ENCODE data around the gene RORB.

Gene RORB

DNA sequence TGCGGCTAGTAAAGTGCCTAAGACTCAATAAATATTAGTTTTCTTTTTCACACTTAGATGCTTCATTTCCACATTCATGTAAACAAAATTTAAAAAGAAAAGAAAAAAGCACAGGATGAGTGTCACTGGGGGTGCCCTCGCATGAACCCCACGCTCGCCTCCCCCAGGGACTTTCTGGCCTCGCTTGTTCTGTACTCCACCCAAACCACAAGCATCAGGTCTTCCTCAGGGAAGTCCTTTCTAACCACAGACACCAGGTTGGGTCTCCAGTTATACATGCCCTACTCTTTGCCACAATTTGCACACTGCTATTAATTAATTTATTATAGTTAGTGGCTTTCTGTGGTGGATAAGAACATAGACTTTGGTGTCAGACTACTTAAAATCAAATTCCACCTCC lies 92.4 kb downstream of the RORB start:
- TF ChIP-seq, protein P1, sequence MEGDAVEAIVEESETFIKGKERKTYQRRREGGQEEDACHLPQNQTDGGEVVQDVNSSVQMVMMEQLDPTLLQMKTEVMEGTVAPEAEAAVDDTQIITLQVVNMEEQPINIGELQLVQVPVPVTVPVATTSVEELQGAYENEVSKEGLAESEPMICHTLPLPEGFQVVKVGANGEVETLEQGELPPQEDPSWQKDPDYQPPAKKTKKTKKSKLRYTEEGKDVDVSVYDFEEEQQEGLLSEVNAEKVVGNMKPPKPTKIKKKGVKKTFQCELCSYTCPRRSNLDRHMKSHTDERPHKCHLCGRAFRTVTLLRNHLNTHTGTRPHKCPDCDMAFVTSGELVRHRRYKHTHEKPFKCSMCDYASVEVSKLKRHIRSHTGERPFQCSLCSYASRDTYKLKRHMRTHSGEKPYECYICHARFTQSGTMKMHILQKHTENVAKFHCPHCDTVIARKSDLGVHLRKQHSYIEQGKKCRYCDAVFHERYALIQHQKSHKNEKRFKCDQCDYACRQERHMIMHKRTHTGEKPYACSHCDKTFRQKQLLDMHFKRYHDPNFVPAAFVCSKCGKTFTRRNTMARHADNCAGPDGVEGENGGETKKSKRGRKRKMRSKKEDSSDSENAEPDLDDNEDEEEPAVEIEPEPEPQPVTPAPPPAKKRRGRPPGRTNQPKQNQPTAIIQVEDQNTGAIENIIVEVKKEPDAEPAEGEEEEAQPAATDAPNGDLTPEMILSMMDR (IDR thresholded peaks at IDR 0.05; ENCODE audit: low read depth, low read length), result no peak
- H3K4me3 ChIP-seq (ENCODE audit: low read depth, low read length), result no peak overlapping the region

DNA sequence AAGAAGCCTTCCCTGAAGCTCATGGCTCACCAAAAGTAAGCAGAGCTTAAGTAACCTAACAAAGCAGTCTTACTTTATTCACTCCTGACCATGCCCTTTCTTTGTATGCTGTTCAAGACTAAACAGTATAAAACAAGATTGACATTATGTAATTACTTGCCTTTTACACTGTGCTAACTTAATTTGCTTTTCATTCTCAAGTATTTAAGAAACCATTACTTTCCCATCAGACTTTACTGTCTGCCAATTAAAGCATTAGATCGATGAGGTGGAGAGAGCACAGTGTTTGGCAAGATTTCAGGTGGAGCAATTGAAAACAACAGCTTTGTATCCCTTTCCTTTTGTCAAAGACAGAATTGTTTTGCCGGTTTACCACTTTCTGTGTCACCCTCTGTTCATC lies 98.2 kb downstream of the RORB start:
- TF ChIP-seq, protein P1 (IDR thresholded peaks at IDR 0.05; ENCODE audit: low read depth, low read length), result no peak
- no peak overlapping the region for H3K4me3 ChIP-seq (ENCODE audit: low read depth, low read length)

DNA sequence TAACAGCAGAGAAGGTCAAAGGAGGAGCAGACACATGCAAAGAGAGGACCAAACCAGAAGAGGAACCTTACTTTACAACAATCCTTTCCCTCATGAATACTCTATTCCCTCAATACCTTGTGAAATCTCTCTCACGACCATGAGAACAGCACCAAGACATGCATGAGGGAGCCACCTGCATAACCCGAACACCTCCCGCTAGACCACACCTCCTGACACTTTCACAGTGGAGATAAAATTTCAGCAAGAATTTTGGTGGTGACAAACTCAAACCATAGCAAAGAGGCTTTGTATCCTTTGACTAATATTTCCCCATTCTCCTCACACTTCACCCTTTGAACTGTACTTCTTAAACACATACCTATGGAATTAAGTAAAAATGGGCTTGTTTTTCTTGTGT lies 101.7 kb downstream of the RORB start:
- TF ChIP-seq, protein P1 (IDR thresholded peaks at IDR 0.05; ENCODE audit: low read depth, low read length), result no peak
- H3K4me3 ChIP-seq (ENCODE audit: low read depth, low read length), result no peak overlapping the region

DNA sequence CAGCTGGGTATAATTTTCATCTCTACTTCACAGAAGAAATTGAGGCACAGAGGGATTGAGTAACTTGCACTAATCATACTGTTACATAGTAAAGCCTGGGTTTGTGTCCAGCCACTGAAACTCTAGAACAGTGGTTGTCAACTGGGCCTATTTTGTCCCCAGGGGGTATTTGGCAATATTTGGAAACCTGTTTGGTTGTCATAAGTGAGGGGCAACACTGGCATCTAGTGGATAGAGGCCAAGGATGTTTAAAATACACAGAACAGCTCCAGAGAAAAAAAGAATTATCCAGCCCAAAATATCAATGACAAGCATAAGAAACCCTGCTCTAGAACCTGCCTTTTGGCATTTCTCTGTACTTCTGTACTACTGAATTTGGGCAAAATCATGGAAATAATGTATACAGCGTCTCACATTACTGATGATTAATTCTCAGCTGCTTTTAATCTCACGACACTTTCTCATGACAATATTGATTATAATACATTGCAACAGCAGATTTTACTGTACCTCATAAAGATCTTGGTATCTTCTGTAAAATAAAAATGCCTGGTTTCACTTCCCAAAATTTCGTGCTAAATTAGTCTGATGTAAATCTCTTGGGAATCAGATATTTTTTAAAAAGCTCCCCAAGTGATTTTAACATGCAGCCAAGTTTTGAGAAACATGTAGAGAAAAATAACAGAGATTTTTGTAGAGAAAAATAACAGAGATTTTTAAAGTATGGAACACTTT lies 112.7 kb downstream of the RORB start:
- H3K4me3 ChIP-seq (ENCODE audit: low read depth, low read length), result no peak overlapping the region
- TF ChIP-seq, protein P1 (IDR thresholded peaks at IDR 0.05; ENCODE audit: low read depth, low read length), result no peak

DNA sequence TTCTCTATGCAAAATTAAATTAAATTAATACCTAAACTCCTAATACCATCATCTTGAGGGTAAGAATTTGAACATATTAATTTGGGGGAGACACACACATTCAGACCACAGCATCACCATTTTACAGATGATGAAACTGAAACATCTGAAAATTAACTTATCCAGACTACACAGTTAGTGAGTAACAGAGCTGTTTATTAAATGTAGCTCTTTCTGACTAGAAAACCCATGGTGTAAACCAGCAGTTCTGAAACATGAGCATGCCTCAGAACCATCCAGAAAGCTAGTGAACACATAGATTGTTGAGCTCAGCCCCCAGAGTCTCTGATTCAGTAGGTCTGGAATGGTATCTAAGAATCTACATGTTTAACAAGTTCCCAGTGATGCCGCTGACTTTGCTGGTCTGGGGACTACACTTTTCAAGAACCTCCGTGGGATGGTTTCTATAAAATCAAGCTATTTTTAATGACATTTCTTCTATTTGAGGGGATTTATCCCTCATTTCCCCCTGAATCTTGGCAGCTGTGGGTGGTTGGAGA lies 113.5 kb downstream of the RORB start:
- no peak overlapping the region for H3K4me3 ChIP-seq (ENCODE audit: low read depth, low read length)
- TF ChIP-seq, protein P1 (IDR thresholded peaks at IDR 0.05; ENCODE audit: low read depth, low read length), result no peak

DNA sequence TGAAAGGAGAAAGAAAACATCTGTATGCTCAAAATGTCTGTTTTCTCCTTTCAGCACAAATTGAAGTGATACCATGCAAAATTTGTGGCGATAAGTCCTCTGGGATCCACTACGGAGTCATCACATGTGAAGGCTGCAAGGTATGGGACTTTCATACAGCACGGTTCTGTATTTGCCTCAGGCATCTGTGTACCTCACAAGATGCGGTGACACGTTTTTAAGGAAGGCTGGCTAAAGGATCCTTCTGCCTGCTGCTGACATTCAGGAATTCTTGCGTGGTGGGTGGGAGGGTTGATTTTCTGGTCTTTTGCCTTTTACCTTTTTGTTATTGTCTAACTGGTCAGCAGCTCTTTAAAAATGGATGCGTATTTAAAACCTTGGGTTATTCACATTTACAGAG lies 133.1 kb downstream of the RORB start:
- TF ChIP-seq, protein P1 (IDR thresholded peaks at IDR 0.05; ENCODE audit: low read depth, low read length), result no peak
- no peak overlapping the region for H3K4me3 ChIP-seq (ENCODE audit: low read depth, low read length)

DNA sequence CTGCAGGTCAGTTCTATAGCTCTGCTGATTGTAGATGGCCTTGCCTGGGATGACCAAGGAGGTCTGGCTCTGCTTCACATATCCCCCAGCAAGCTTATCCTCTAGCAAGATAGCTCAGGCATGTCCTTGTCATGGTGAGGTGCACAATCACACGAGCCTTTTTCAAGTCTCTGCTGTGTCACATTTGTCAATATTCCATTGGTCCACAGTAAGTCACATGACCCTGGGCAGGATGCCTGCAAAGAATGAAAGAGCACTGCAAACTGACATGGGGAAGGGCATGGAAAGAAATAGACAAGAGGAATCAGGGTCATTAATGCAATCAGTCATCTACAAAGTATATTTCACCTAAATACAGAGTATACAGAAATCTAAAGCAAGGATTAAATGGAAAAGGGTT lies 142.0 kb downstream of the RORB start:
- no peak overlapping the region for H3K4me3 ChIP-seq (ENCODE audit: low read depth, low read length)
- TF ChIP-seq, protein P1 (IDR thresholded peaks at IDR 0.05; ENCODE audit: low read depth, low read length), result no peak

Data from WI38 (cell line).